Measurements from ENCODE around the gene PTPN1. TPM values are rescaled to one million over a fixed set of nuclear protein-coding genes. Genes with fewer than 3 reads are reported as not detected.

PTPN1 gene
- total RNA-seq, 4 donors from 2014 or later = 22.2 to 107 (median 42.7) TPM

DNA sequence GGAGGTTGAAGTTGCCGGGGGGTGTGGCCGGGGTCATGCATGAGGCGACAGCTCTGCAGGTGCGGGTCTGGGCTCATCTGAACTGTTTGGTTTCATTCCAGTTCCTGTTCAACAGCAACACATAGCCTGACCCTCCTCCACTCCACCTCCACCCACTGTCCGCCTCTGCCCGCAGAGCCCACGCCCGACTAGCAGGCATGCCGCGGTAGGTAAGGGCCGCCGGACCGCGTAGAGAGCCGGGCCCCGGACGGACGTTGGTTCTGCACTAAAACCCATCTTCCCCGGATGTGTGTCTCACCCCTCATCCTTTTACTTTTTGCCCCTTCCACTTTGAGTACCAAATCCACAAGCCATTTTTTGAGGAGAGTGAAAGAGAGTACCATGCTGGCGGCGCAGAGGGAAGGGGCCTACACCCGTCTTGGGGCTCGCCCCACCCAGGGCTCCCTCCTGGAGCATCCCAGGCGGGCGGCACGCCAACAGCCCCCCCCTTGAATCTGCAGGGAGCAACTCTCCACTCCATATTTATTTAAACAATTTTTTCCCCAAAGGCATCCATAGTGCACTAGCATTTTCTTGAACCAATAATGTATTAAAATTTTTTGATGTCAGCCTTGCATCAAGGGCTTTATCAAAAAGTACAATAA lies 72.5 kb downstream of the PTPN1 start:
- DNase-seq (ENCODE audit: low spot score) = no peak
- TF ChIP-seq, protein P1, sequence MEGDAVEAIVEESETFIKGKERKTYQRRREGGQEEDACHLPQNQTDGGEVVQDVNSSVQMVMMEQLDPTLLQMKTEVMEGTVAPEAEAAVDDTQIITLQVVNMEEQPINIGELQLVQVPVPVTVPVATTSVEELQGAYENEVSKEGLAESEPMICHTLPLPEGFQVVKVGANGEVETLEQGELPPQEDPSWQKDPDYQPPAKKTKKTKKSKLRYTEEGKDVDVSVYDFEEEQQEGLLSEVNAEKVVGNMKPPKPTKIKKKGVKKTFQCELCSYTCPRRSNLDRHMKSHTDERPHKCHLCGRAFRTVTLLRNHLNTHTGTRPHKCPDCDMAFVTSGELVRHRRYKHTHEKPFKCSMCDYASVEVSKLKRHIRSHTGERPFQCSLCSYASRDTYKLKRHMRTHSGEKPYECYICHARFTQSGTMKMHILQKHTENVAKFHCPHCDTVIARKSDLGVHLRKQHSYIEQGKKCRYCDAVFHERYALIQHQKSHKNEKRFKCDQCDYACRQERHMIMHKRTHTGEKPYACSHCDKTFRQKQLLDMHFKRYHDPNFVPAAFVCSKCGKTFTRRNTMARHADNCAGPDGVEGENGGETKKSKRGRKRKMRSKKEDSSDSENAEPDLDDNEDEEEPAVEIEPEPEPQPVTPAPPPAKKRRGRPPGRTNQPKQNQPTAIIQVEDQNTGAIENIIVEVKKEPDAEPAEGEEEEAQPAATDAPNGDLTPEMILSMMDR (IDR thresholded peaks at IDR 0.05) = no peak
- no peak for ATAC-seq (ENCODE audit: low FRiP score)

DNA sequence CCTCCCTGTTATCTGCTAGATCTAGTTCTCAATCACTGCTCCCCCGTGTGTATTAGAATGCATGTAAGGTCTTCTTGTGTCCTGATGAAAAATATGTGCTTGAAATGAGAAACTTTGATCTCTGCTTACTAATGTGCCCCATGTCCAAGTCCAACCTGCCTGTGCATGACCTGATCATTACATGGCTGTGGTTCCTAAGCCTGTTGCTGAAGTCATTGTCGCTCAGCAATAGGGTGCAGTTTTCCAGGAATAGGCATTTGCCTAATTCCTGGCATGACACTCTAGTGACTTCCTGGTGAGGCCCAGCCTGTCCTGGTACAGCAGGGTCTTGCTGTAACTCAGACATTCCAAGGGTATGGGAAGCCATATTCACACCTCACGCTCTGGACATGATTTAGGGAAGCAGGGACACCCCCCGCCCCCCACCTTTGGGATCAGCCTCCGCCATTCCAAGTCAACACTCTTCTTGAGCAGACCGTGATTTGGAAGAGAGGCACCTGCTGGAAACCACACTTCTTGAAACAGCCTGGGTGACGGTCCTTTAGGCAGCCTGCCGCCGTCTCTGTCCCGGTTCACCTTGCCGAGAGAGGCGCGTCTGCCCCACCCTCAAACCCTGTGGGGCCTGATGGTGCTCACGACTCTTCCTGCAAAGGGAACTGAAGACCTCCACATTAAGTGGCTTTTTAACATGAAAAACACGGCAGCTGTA lies 73.4 kb downstream of the PTPN1 start:
- DNase-seq (ENCODE audit: low spot score) = no peak
- TF ChIP-seq, protein P1 (IDR thresholded peaks at IDR 0.05) = no peak
- ATAC-seq (ENCODE audit: low FRiP score) = no peak

DNA sequence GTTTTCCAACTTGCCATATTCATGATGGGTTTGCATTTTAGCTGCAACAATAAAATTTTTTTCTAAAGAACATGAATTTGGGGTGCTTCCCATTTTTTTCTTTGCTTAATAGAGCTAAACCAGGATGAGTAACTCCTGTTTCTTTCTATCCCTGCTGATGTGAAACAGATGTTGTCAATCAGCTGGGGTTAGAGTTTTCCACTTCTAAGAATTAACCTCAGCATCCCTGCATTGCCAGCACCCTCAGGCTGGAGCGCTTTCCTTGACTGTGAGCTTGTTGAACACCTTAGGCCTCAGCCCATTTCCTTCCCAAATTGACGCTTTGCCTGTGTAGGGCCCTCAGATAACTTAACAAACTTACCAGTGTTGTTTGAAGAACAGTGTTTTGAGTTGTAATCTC lies 74.5 kb downstream of the PTPN1 start:
- DNase-seq (ENCODE audit: low spot score) = no peak
- TF ChIP-seq, protein P1 (IDR thresholded peaks at IDR 0.05) = no peak
- no peak for ATAC-seq (ENCODE audit: low FRiP score)

- TF ChIP-seq, protein P1 (IDR thresholded peaks at IDR 0.05) = no peak
- ATAC-seq (ENCODE audit: low FRiP score) (no peak), DNase-seq (ENCODE audit: low spot score) (no peak)
Measured at GRCh38 chr20:50585214-50585613, 75.0 kb downstream of the PTPN1 start.

DNA sequence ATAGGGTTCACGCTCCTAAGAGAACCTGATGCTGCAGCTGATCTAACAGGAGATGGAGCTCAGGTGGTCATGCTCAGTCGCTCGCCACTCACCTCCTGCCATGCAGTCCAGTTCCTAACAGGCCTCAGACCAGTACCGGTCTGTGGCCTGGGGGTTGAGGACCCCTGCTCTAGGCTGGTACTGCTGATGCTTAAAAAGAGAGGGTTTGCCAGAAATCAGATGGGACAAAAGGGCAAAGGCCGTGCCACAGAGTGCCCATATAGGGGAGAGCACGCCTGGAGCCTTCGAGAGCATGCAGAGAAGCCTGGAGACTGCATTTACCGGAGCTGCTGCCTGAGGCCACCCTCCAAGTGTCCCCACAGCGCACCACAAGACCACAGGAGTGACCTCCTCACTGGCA lies 75.5 kb downstream of the PTPN1 start:
- no peak for ATAC-seq (ENCODE audit: low FRiP score)
- DNase-seq (ENCODE audit: low spot score) = no peak
- TF ChIP-seq, protein P1 (IDR thresholded peaks at IDR 0.05) = no peak

GRCh38 chr20:50586531-50587232 lies 76.5 kb downstream of the PTPN1 start:
- ATAC-seq (ENCODE audit: low FRiP score) = no peak
- TF ChIP-seq, protein P1 (IDR thresholded peaks at IDR 0.05) = no peak
- DNase-seq (ENCODE audit: low spot score) = no peak

All from omental fat pad (tissue), 4 donors.